Measurements from ENCODE around the gene TRRAP. TPM values are rescaled to one million over a fixed set of nuclear protein-coding genes. Genes with fewer than 3 reads are reported as not detected.

TRRAP gene
- total and polyA plus RNA-seq, 2 experiments from 2014 or later, result 14.9 to 58.7 TPM

- no peak overlapping the region for H3K27ac Mint-ChIP-seq
- H3K36me3 Mint-ChIP-seq (ENCODE audit: low read depth), result peaks cover 37% of the 10 kb centered on the region
- H3K79me2 ChIP-seq (replicated peaks; ENCODE audit: insufficient read depth), result peaks cover 5% of the 10 kb centered on the region
- H4K20me1 ChIP-seq (replicated peaks; ENCODE audit: insufficient read depth), result peaks cover 9% of the 10 kb centered on the region
- H3K4me1 ChIP-seq (ENCODE audit: insufficient read depth), result no peaks in the 10 kb centered on the region
- no peaks in the 10 kb centered on the region for H3K9me3 Mint-ChIP-seq
- no peak overlapping the region for H3K4me3 Mint-ChIP-seq
- no peaks in the 10 kb centered on the region for H3K9me2 ChIP-seq (ENCODE audit: insufficient read depth)
- no peak overlapping the region for H2AFZ ChIP-seq
- no peaks in the 10 kb centered on the region for H3K4me1 Mint-ChIP-seq
- no peak overlapping the region for H3K4me2 ChIP-seq
- ATAC-seq (no peak), DNase-seq (ENCODE audit: low spot score) (no peak)
- H3K27ac ChIP-seq (ENCODE audit: low read depth), result no peak overlapping the region
- peaks cover 36% of the 10 kb centered on the region for H3K36me3 ChIP-seq (ENCODE audit: insufficient read depth)
- H3K27me3 Mint-ChIP-seq (ENCODE audit: insufficient read depth, low read depth, poor library complexity), result peaks cover 2% of the 10 kb centered on the region
- no peak overlapping the region for H3K4me3 ChIP-seq
- no peaks in the 10 kb centered on the region for H3F3A ChIP-seq (replicated peaks; ENCODE audit: low read depth)
- H3K27me3 ChIP-seq (ENCODE audit: insufficient read depth), result no peaks in the 10 kb centered on the region
- TF ChIP-seq JUNB (IDR thresholded peaks at IDR 0.05; ENCODE audit: unreplicated experiment), result no peak
- TF ChIP-seq REST (IDR thresholded peaks at IDR 0.05; ENCODE audit: unreplicated experiment), result no peak
- no peak for TF ChIP-seq NANOG (IDR thresholded peaks at IDR 0.05; ENCODE audit: borderline replicate concordance)
- TF ChIP-seq EZH2phosphoT487 (IDR thresholded peaks at IDR 0.05; ENCODE audit: unreplicated experiment), result no peak
- no peak for TF ChIP-seq ZNF331 (CRISPR knock-in tag; IDR thresholded peaks at IDR 0.05; ENCODE audit: low read depth)
- no peak for TF ChIP-seq STAT1 (IDR thresholded peaks at IDR 0.05; ENCODE audit: unreplicated experiment)
- TF ChIP-seq EZH2 (IDR thresholded peaks at IDR 0.05; ENCODE audit: low read depth, unreplicated experiment), result no peak
- no peak for TF ChIP-seq ZNF114 (CRISPR knock-in tag; IDR thresholded peaks at IDR 0.05)
- TF ChIP-seq ZNF462 (CRISPR knock-in tag; IDR thresholded peaks at IDR 0.05), result no peak
- no peak for TF ChIP-seq CREB1 (CRISPR knock-in tag; IDR thresholded peaks at IDR 0.05; ENCODE audit: low read depth)
- TF ChIP-seq ETS1 (IDR thresholded peaks at IDR 0.05), result no peak
- TF ChIP-seq POLR2AphosphoS5 (IDR thresholded peaks at IDR 0.05; ENCODE audit: low read depth), result no peak
- no peak for TF ChIP-seq CTCF (conservative IDR thresholded peaks at IDR 0.05; ENCODE audit: low read depth in 2 of 2)
Measured at GRCh38 chr7:98944386-98944785, 66.1 kb downstream of the TRRAP start.

Data from GM23338 (cell line).